ENCODE measurements around the gene TMX2. TPM values are rescaled to one million over a fixed set of nuclear protein-coding genes. Genes with fewer than 3 reads are reported as not detected.

Gene TMX2
- total and polyA plus RNA-seq, 5 experiments from 2014 or later, result 56.4 to 85.8 (median 69.9) TPM

GRCh38 chr11:57773026-57773598, 60.7 kb downstream of the TMX2 start:
- ATAC-seq (no peak), DNase-seq (no peak)
- Mint-ChIP-seq H3K36me3 (peaks cover 0 to 4% (median 0%) of the 10 kb centered on the region in 3 donors), H3K27ac (peak overlapping the region in 1 of 10 donors; percentile 9), H3K9me3 (no peaks in the 10 kb centered on the region), H3K27me3 (no peaks in the 10 kb centered on the region), H3K4me3 (no peak overlapping the region), H3K4me1 (peaks cover 4 to 34% (median 15%) of the 10 kb centered on the region in 4 donors)
- POLR2A ChIA-PET, result interaction anchor here (0.6 kb wide), 1 partner anchor 17 kb away, joined by 5 read pairs; no protein-coding TSS in a partner anchor

- Mint-ChIP-seq H3K27me3 (no peaks in the 10 kb centered on the region), H3K9me3 (no peaks in the 10 kb centered on the region), H3K4me3 (no peak overlapping the region), H3K36me3 (peaks cover 0 to 3% (median 0%) of the 10 kb centered on the region in 3 donors), H3K27ac (peak overlapping the region in 4 of 10 donors; percentile 4 to 71 (median 62)), H3K4me1 (peaks cover 14 to 44% (median 26%) of the 10 kb centered on the region in 4 donors)
- ATAC-seq, result no peak
- DNase-seq, result no peak
- POLR2A ChIA-PET, result no interaction called here
These were observed 63.1 kb downstream of the TMX2 start for GRCh38 chr11:57775491-57775890.

GRCh38 chr11:57776031-57776521, 63.7 kb downstream of the TMX2 start:
- Mint-ChIP-seq H3K9me3 (no peaks in the 10 kb centered on the region), H3K27me3 (no peaks in the 10 kb centered on the region), H3K4me3 (no peak overlapping the region), H3K36me3 (peaks cover 0 to 3% (median 0%) of the 10 kb centered on the region in 3 donors), H3K27ac (peak overlapping the region in 1 of 10 donors; percentile 53), H3K4me1 (peaks cover 14 to 48% (median 30%) of the 10 kb centered on the region in 4 donors)
- no peak for ATAC-seq
- DNase-seq, result no peak
- POLR2A ChIA-PET, result no interaction called here

- H3K27ac Mint-ChIP-seq, result no peak overlapping the region
- no peak overlapping the region for H3K4me3 Mint-ChIP-seq
- DNase-seq, result no peak
- no peaks in the 10 kb centered on the region for H3K27me3 Mint-ChIP-seq
- ATAC-seq, result no peak
- POLR2A ChIA-PET, result no interaction called here
- H3K36me3 Mint-ChIP-seq, result peaks cover 0 to 3% (median 0%) of the 10 kb centered on the region in 3 donors
- H3K9me3 Mint-ChIP-seq, result no peaks in the 10 kb centered on the region
- H3K4me1 Mint-ChIP-seq, result peaks cover 19 to 51% (median 36%) of the 10 kb centered on the region in 4 donors
These were observed 64.3 kb downstream of the TMX2 start for GRCh38 chr11:57776577-57777210.

- POLR2A ChIA-PET, result interaction anchor here (0.5 to 0.6 kb wide), 3 partner anchors 17 to 827 kb away, joined by 3 read pairs; no protein-coding TSS in a partner anchor
- no peak overlapping the region for H3K4me3 Mint-ChIP-seq
These were observed 65.5 kb downstream of the TMX2 start for GRCh38 chr11:57777969-57778317.

GRCh38 chr11:57778318-57779037, 66.1 kb downstream of the TMX2 start:
- Mint-ChIP-seq H3K27me3 (no peaks in the 10 kb centered on the region), H3K27ac (peak overlapping the region in 8 of 10 donors; percentile 21 to 71 (median 38)), H3K4me1 (peaks cover 25 to 62% (median 43%) of the 10 kb centered on the region in 4 donors), H3K4me3 (no peak overlapping the region), H3K36me3 (peaks cover 0 to 3% (median 0%) of the 10 kb centered on the region in 3 donors), H3K9me3 (no peaks in the 10 kb centered on the region)
- DNase-seq (no peak), ATAC-seq (no peak)
- POLR2A ChIA-PET, result interaction anchor here (0.5 to 0.6 kb wide), 3 partner anchors 18 to 827 kb away, joined by 3 read pairs; no protein-coding TSS in a partner anchor

More at GRCh38 chr11:57777969-57778317, 65.5 kb downstream of the TMX2 start:
- H3K27me3 Mint-ChIP-seq, result no peaks in the 10 kb centered on the region
- no peak for ATAC-seq
- H3K36me3 Mint-ChIP-seq, result peaks cover 0 to 3% (median 0%) of the 10 kb centered on the region in 3 donors
- DNase-seq, result no peak
- peak overlapping the region in 2 of 10 donors; percentile 17 to 65 for H3K27ac Mint-ChIP-seq
- peaks cover 25 to 62% (median 43%) of the 10 kb centered on the region in 4 donors for H3K4me1 Mint-ChIP-seq
- H3K9me3 Mint-ChIP-seq, result no peaks in the 10 kb centered on the region

GRCh38 chr11:57779276-57779675, 66.9 kb downstream of the TMX2 start:
- DNase-seq, result no peak
- peak overlapping the region in 4 of 10 donors; percentile 19 to 73 (median 46) for H3K27ac Mint-ChIP-seq
- peaks cover 25 to 62% (median 43%) of the 10 kb centered on the region in 4 donors for H3K4me1 Mint-ChIP-seq
- H3K36me3 Mint-ChIP-seq, result peaks cover 0 to 3% (median 0%) of the 10 kb centered on the region in 3 donors
- no peaks in the 10 kb centered on the region for H3K9me3 Mint-ChIP-seq
- no peak overlapping the region for H3K4me3 Mint-ChIP-seq
- ATAC-seq, result no peak
- H3K27me3 Mint-ChIP-seq, result no peaks in the 10 kb centered on the region
- POLR2A ChIA-PET, result interaction anchor here (0.8 kb wide), 1 partner anchor 12 kb away, joined by 7 read pairs; no protein-coding TSS in a partner anchor

- Mint-ChIP-seq H3K9me3 (no peaks in the 10 kb centered on the region), H3K27me3 (no peaks in the 10 kb centered on the region), H3K4me1 (peaks cover 22 to 59% (median 36%) of the 10 kb centered on the region in 4 donors), H3K4me3 (peak overlapping the region in 8 of 10 donors; percentile 42 to 80 (median 62)), H3K27ac (peak overlapping the region in 9 of 10 donors; percentile 14 to 84 (median 78)), H3K36me3 (peaks cover 0 to 3% (median 0%) of the 10 kb centered on the region in 3 donors)
- DNase-seq (no peak), ATAC-seq (peak; percentile 35 to 74)
- POLR2A ChIA-PET, result interaction anchor here (0.6 to 1.6 kb wide), 2 partner anchors 40 to 104 kb away, joined by 3 to 6 read pairs; partner anchors contain the start of gene SELENOH
These were observed 69.1 kb downstream of the TMX2 start for GRCh38 chr11:57781529-57781943.

- DNase-seq (no peak), ATAC-seq (no peak)
- Mint-ChIP-seq H3K9me3 (no peaks in the 10 kb centered on the region), H3K36me3 (peaks cover 0 to 2% (median 0%) of the 10 kb centered on the region in 3 donors), H3K4me3 (no peak overlapping the region), H3K4me1 (peaks cover 10 to 57% (median 21%) of the 10 kb centered on the region in 4 donors), H3K27me3 (no peaks in the 10 kb centered on the region), H3K27ac (peak overlapping the region in 3 of 10 donors; percentile 45 to 53 (median 52))
- POLR2A ChIA-PET, result interaction anchor here (1.0 kb wide), 1 partner anchor 44 kb away, joined by 3 read pairs; the partner anchor contains the start of gene SELENOH
These were observed 72.7 kb downstream of the TMX2 start for GRCh38 chr11:57785072-57785471.

GRCh38 chr11:57786436-57786835, 74.0 kb downstream of the TMX2 start:
- Mint-ChIP-seq H3K4me1 (peaks cover 10 to 58% (median 19%) of the 10 kb centered on the region in 4 donors), H3K27me3 (no peaks in the 10 kb centered on the region), H3K36me3 (no peaks in the 10 kb centered on the region), H3K9me3 (no peaks in the 10 kb centered on the region), H3K4me3 (no peak overlapping the region), H3K27ac (peak overlapping the region in 1 of 10 donors; percentile 38)
- DNase-seq (no peak), ATAC-seq (no peak)
- POLR2A ChIA-PET, result interaction anchor here (0.6 kb wide), 3 partner anchors 12 to 739 kb away, joined by 3 read pairs; no protein-coding TSS in a partner anchor

- POLR2A ChIA-PET, result no interaction called here
- no peaks in the 10 kb centered on the region for H3K9me3 Mint-ChIP-seq
- DNase-seq, result no peak
- H3K36me3 Mint-ChIP-seq, result no peaks in the 10 kb centered on the region
- no peak overlapping the region for H3K4me3 Mint-ChIP-seq
- H3K27me3 Mint-ChIP-seq, result no peaks in the 10 kb centered on the region
- H3K4me1 Mint-ChIP-seq, result peaks cover 10 to 58% (median 20%) of the 10 kb centered on the region in 4 donors
- peak overlapping the region in 2 of 10 donors; percentile 29 to 38 for H3K27ac Mint-ChIP-seq
- no peak for ATAC-seq
These were observed 74.7 kb downstream of the TMX2 start for GRCh38 chr11:57787006-57787604.
